H9 (cell line): Measurements from ENCODE around the gene SUN1. TPM values are rescaled to one million over a fixed set of nuclear protein-coding genes. Genes with fewer than 3 reads are reported as not detected.

ENCODE experiments used
- DNase-seq: peaks from one replicate; pipeline ENCODE4 v3.0.0-alpha.2; 2017
- H2AFZ ChIP-seq: one replicate; pipeline ENCODE4 v1.6.1; 2013; ENCODE audit warnings: mild to moderate bottlenecking, low read length, control low read depth, moderate library complexity
- H2AK5ac ChIP-seq: 2 replicates; pipeline ENCODE4 v1.6.1; 2013; ENCODE audit warnings: low read length, control low read depth, mixed read lengths; ENCODE audit not compliant: insufficient read length
- H2BK120ac ChIP-seq: one replicate; pipeline ENCODE4 v1.6.1; 2013; ENCODE audit warnings: low read depth, mild to moderate bottlenecking, low read length, control low read depth, inconsistent platforms; ENCODE audit not compliant: poor library complexity, severe bottlenecking
- H2BK12ac ChIP-seq: 2 replicates; pipeline ENCODE4 v1.6.1; 2013; ENCODE audit warnings: low read length, control low read depth, mixed read lengths, low read depth; ENCODE audit not compliant: insufficient read length
- H2BK15ac ChIP-seq: 2 replicates; pipeline ENCODE4 v1.6.1; 2013; ENCODE audit warnings: low read depth, low read length, control low read depth
- H2BK20ac ChIP-seq: one replicate; pipeline ENCODE4 v1.6.1; 2013; ENCODE audit warnings: low read depth, mild to moderate bottlenecking, low read length, control low read depth, inconsistent platforms; ENCODE audit not compliant: poor library complexity, severe bottlenecking
- H2BK5ac ChIP-seq: 2 replicates; pipeline ENCODE4 v1.6.1; 2013; ENCODE audit warnings: low read length, control low read depth, mixed read lengths; ENCODE audit not compliant: insufficient read length
- H3K14ac ChIP-seq: 2 replicates; pipeline ENCODE4 v1.6.1; 2013; ENCODE audit warnings: low read length, control low read depth; ENCODE audit not compliant: insufficient read depth
- H3K18ac ChIP-seq: 2 replicates; pipeline ENCODE4 v1.6.1; 2013; ENCODE audit warnings: low read depth, mild to moderate bottlenecking, mixed read lengths, low read length, control low read depth; ENCODE audit not compliant: insufficient read length
- H3K23ac ChIP-seq: 2 replicates; pipeline ENCODE4 v1.6.1; 2013; ENCODE audit warnings: low read length, control low read depth, mixed read lengths, low read depth; ENCODE audit not compliant: insufficient read length
- H3K23me2 ChIP-seq: 2 replicates; pipeline ENCODE4 v1.6.1; 2013; ENCODE audit warnings: low read depth, mild to moderate bottlenecking, mixed read lengths, low read length, control low read depth; ENCODE audit not compliant: insufficient read length, poor library complexity, severe bottlenecking
- H3K27ac ChIP-seq: 2 replicates; pipeline ENCODE4 v1.5.1; 2013; ENCODE audit warnings: low read length, control low read depth, mixed read lengths, low read depth; ENCODE audit not compliant: insufficient read length
- H3K27me3 ChIP-seq: 2 replicates; pipeline ENCODE4 v1.6.1; 2013; ENCODE audit warnings: low read length, control low read depth, inconsistent platforms; ENCODE audit not compliant: insufficient read depth
- H3K4ac ChIP-seq: 2 replicates; pipeline ENCODE4 v1.6.1; 2013; ENCODE audit warnings: low read depth, mild to moderate bottlenecking, control low read depth, inconsistent platforms, low read length, moderate library complexity
- H3K4me1 ChIP-seq: 2 replicates; pipeline ENCODE4 v1.6.1; 2013; ENCODE audit warnings: low read length, control low read depth, inconsistent platforms; ENCODE audit not compliant: insufficient read depth
- H3K4me2 ChIP-seq: 2 replicates; pipeline ENCODE4 v1.6.1; 2013; ENCODE audit warnings: low read length, control low read depth, mixed read lengths; ENCODE audit not compliant: insufficient read length, insufficient read depth
- H3K56ac ChIP-seq: 2 replicates; pipeline ENCODE4 v1.6.1; 2013; ENCODE audit warnings: low read depth, mild to moderate bottlenecking, mixed read lengths, low read length, control low read depth; ENCODE audit not compliant: insufficient read length
- H3K79me1 ChIP-seq: 2 replicates; pipeline ENCODE4 v1.6.1; 2013; ENCODE audit warnings: low read depth, mild to moderate bottlenecking, moderate library complexity, low read length, control low read depth, inconsistent platforms; ENCODE audit not compliant: insufficient read depth, poor library complexity, severe bottlenecking
- H3K79me2 ChIP-seq: 2 replicates; pipeline ENCODE4 v1.6.1; 2013; ENCODE audit warnings: low read length, control low read depth, inconsistent platforms; ENCODE audit not compliant: insufficient read depth
- H3K9ac ChIP-seq: 2 replicates; pipeline ENCODE4 v1.6.1; 2013; ENCODE audit warnings: low read length, control low read depth, mixed read lengths; ENCODE audit not compliant: insufficient read length; ENCODE audit errors: extremely low read depth
- H3K9me3 ChIP-seq: one replicate; pipeline ENCODE4 v1.6.1; 2013; ENCODE audit warnings: low read depth, low read length, inconsistent platforms; ENCODE audit not compliant: control insufficient read depth
- H3T11ph ChIP-seq: one replicate; pipeline ENCODE4 v1.6.1; 2013; ENCODE audit warnings: mild to moderate bottlenecking, low read length, control low read depth, inconsistent platforms
- H4K20me1 ChIP-seq: one replicate; pipeline ENCODE4 v1.6.1; 2013; ENCODE audit not compliant: control insufficient read depth, insufficient read length, insufficient read depth
- H4K5ac ChIP-seq: 2 replicates; pipeline ENCODE4 v1.6.1; 2013; ENCODE audit warnings: low read depth, mild to moderate bottlenecking, mixed read lengths, low read length, control low read depth; ENCODE audit not compliant: insufficient read length
- H4K8ac ChIP-seq: replicated peaks from 2 replicates; pipeline ENCODE4 v1.6.1; 2013; ENCODE audit warnings: low read length, control low read depth, mixed read lengths, low read depth; ENCODE audit not compliant: insufficient read length
- H4K91ac ChIP-seq: 2 replicates; pipeline ENCODE4 v1.6.1; 2013; ENCODE audit warnings: low read depth, mild to moderate bottlenecking, moderate library complexity, mixed read lengths, low read length, control low read depth; ENCODE audit not compliant: insufficient read length
- H3K27ac Mint-ChIP-seq, 3 experiments: 2 replicates in 2 of 3; 3 replicates in 1 of 3; pipeline ENCODE4 v1.8.0; 2020 to 2021; ENCODE audit warnings: mixed read lengths in 3 of 3, mild to moderate bottlenecking in 1 of 3, moderate library complexity in 1 of 3
- H3K27me3 Mint-ChIP-seq: 2 replicates; pipeline ENCODE4 v1.8.0; 2021; ENCODE audit warnings: low read depth, mild to moderate bottlenecking, moderate library complexity, mixed read lengths
- H3K36me3 Mint-ChIP-seq, 3 experiments: 2 replicates in 2 of 3; 3 replicates in 1 of 3; pipeline ENCODE4 v1.8.0; 2020 to 2021; ENCODE audit warnings: low read depth in 3 of 3, mixed read lengths in 3 of 3; ENCODE audit not compliant: insufficient read depth in 1 of 3
- H3K4me1 Mint-ChIP-seq, 2 experiments: 2 replicates each; pipeline ENCODE4 v1.8.0; 2020; ENCODE audit warnings: mixed read lengths in 2 of 2
- H3K4me3 Mint-ChIP-seq, 2 experiments: 2 replicates in 1 of 2; 3 replicates in 1 of 2; pipeline ENCODE4 v1.8.0; 2020 to 2021; ENCODE audit warnings: mild to moderate bottlenecking in 2 of 2, mixed read lengths in 2 of 2, moderate library complexity in 1 of 2
- H3K9me3 Mint-ChIP-seq, 2 experiments: 2 replicates in 1 of 2; 3 replicates in 1 of 2; pipeline ENCODE4 v1.8.0; 2020; ENCODE audit warnings: mild to moderate bottlenecking in 2 of 2, mixed read lengths in 2 of 2, moderate library complexity in 1 of 2
- CTCF ChIP-seq: fragments of 200-600 bp; sonication (generic); conservative IDR thresholded peaks from 3 replicates; pipeline ENCODE4 v1.8.0; 2021; ENCODE audit warnings: antibody characterized with exemption, mild to moderate bottlenecking
- WGBS: extraction: QIAGEN DNeasy Blood & Tissue Kit; methylation state at CpG from one replicate; pipeline ENCODE4 v1.1.7; 2013; ENCODE audit warnings: missing lambda C conversion rate, low lambda C conversion rate, mixed read lengths; ENCODE audit not compliant: insufficient read length; ENCODE audit errors: extremely low coverage; 5-methylcytosine and 5-hydroxymethylcytosine counted together
- total RNA-seq: library from RNA; stranded (reverse); gene quantifications from 2 replicates; pipeline ENCODE4 v1.2.1, GENCODE V29; 2021

The SUN1 gene
- total RNA-seq, 1 experiment from 2014 or later, result 118 TPM

- no CpG with 5 or more reads among the region's 18 CpGs for WGBS
- H3K4me3 Mint-ChIP-seq, result no peak overlapping the region
- H3K4me1 Mint-ChIP-seq, result peaks cover 2 to 3% of the 10 kb centered on the region in 2 experiments; a peak in 1 of 4 replicates
Observed at GRCh38 chr7:898460-898854, 66.2 kb downstream of the SUN1 start.

More at GRCh38 chr7:898460-898854, 66.2 kb downstream of the SUN1 start:
- TF ChIP-seq CTCF, result no peak
- Histone ChIP-seq H3K79me1 (no peaks in the 10 kb centered on the region), H4K91ac (no peak overlapping the region), H3K56ac (no peak overlapping the region), H2BK20ac (no peak overlapping the region), H3K4ac (no peak overlapping the region), H4K5ac (no peak overlapping the region), H3K23ac (no peak overlapping the region), H2BK12ac (no peak overlapping the region), H2AK5ac (no peak overlapping the region), H2AFZ (no peak overlapping the region), H4K8ac (no peak overlapping the region), H3K23me2 (no peaks in the 10 kb centered on the region), H3K79me2 (no peaks in the 10 kb centered on the region), H3K4me1 (no peaks in the 10 kb centered on the region), H3K27me3 (no peaks in the 10 kb centered on the region), H3K4me2 (no peak overlapping the region), H3T11ph (no peak overlapping the region), H4K20me1 (no peaks in the 10 kb centered on the region), H2BK5ac (no peak overlapping the region), H3K14ac (no peak overlapping the region), H3K9me3 (no peaks in the 10 kb centered on the region), H3K18ac (no peak overlapping the region), H3K9ac (no peak overlapping the region), H3K27ac (no peak overlapping the region), H2BK120ac (no peak overlapping the region), H2BK15ac (no peak overlapping the region)
- no peak for DNase-seq
- Mint-ChIP-seq H3K27ac (no peak overlapping the region; a peak in 1 of 7 replicates), H3K36me3 (peaks cover 8 to 32% (median 31%) of the 10 kb centered on the region in 3 experiments), H3K27me3 (peaks cover 5% of the 10 kb centered on the region), H3K9me3 (no peaks in the 10 kb centered on the region)
